GM18867 (cell line): ENCODE results near the gene CEP85.

Experiments used
- ATAC-seq: cut with Tn5 transposase; IDR thresholded peaks from one replicate; pipeline ENCODE4 v1.9.1; 2021; ENCODE audit warnings: mild to moderate bottlenecking, moderate library complexity; ENCODE audit not compliant: unreplicated experiment

CEP85 gene, protein sequence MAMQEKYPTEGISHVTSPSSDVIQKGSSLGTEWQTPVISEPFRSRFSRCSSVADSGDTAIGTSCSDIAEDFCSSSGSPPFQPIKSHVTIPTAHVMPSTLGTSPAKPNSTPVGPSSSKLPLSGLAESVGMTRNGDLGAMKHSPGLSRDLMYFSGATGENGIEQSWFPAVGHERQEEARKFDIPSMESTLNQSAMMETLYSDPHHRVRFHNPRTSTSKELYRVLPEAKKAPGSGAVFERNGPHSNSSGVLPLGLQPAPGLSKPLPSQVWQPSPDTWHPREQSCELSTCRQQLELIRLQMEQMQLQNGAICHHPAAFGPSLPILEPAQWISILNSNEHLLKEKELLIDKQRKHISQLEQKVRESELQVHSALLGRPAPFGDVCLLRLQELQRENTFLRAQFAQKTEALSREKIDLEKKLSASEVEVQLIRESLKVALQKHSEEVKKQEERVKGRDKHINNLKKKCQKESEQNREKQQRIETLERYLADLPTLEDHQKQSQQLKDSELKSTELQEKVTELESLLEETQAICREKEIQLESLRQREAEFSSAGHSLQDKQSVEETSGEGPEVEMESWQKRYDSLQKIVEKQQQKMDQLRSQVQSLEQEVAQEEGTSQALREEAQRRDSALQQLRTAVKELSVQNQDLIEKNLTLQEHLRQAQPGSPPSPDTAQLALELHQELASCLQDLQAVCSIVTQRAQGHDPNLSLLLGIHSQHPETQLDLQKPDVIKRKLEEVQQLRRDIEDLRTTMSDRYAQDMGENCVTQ

DNA sequence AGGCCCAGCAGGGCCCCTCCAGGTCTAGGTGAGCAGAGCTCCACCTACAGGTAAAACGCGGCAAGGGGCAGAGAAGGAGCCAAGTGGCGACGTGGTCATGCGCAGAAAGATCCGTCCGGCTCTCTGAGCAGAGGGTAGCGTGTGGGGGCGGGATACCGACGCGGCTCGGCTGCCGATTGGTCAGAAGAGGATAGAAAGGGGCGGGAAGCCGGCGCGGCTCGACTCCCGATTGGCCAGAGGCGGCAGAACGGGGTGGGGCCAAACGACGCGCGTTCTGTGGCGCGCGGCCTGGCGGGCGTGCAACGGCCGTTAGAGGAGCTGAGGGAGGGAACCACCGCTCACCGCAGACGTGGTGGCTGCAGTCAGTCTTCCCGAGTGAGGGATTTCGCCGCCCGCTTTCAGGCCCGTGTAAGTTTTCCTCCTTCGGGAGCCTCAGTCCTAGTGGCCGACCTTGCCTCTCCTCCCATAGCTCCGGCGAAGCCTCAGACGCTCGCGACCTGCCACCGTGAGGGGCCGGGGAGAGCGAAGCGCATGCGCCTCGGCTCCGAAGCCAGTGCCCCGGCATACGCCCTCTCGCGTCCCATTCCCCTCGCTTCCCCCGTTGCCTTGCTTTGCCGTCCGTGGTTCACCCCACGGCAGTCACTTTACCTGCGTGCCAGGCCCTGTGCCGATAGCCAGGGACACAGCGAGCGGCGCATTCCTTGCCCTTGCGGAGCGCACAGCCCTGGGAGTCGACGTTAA, at the start of gene CEP85:
Gene CEP85 (plus strand): TSS at position 298 of the 741 bp plus-strand sequence. CDS start 5,584 bp downstream, outside the sequence.
- ATAC-seq: peak; percentile 88

DNA sequence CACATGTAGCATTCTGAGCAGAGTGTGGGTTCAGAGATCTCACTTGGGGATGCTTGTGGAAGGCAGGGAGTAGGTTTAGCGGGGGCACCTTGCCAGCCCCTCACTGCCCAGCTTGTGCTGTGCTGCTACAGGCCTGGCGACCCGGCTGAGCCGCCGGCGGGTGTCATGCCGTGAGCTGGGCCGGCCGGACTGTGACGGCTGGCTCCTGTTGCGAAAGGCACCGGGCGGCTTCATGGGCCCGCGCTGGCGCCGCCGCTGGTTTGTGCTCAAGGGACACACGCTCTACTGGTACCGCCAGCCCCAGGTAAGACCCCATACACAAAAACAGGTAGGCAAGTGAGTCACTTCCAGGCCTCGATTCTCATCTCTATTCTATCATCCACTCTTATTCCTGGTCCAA, 49.1 kb upstream of the CEP85 start:
- no peak for ATAC-seq

DNA sequence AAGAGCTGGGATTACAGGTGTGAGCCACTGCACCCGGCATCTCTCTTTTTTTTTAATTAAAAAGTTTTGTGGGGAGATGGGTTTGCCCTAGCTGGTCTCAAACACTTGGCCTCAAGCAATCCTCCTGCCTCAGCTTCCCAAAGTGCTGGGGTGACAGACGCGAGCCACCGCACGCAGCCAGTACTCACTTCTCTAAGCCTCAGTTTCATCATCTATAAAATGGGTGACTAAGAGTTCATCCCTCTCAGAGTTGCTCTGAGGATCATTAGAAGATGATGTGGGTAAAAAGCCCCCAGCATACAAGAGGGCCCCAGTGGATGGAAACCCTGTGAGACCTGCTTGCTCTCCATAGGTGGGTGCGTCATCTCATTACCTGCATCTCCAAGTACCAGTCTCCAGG, 46.1 kb upstream of the CEP85 start:
- ATAC-seq: no peak

DNA sequence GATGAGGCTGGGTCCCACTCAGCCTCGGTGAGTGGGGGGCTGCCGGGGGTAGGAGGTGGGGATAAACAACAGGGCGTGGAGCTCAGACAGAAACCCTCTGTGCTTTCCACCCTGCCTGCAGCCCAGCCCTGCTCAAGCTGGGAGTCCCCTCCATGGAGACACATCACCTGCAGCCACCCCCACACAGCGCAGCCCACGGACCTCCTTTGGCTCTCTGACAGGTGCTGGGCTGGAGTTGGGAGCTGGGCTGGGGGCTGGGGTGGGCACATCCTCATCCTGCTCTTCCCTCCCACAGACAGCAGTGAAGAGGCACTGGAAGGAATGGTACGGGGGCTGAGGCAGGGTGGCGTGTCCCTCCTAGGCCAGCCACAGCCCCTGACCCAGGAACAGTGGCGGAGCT, 45.5 kb upstream of the CEP85 start:
- no peak for ATAC-seq

DNA sequence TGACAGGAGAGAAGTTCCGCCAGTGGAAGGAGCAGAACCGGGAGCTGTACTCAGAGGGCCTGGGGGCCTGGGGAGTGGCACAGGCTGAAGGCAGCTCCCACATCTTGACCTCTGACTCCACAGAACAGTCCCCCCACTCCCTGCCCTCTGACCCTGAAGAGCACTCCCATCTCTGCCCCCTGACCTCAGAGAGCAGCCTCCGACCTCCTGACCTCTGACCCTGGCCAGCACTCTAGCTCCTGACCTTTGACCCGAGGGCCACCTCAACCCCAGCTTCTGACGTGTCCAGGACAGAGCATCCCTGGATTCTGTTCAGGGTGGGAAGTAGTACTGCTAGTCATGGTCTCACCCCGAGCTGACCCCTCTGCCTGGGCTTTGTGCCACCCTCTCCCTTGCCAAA, 44.7 kb upstream of the CEP85 start:
- no peak for ATAC-seq

DNA sequence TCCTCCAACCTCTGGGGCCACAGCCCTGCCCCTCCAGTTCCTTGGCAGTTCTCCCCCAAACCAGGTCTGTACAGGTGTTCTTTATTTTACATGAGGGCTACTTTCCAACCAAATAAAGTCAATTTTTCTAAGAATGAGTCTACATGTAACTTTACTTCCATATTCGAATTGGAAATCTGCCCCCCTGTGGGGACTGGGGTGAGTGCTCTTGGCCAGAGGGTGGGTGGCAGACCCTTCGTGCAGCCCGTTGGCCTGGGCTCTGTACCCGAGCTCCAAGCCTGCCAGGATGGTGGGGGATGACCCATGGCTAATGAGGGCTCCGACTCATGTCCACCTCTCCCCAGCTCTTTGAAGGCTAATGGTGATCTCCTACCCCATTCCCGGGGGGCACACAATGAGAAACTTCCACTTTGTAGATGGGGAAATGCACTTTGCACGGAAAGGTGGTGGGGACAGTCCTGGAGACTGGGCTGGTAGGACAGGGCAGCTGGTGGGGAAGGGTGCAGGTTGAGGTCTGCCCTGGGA, 44.2 kb upstream of the CEP85 start:
- ATAC-seq: no peak

DNA sequence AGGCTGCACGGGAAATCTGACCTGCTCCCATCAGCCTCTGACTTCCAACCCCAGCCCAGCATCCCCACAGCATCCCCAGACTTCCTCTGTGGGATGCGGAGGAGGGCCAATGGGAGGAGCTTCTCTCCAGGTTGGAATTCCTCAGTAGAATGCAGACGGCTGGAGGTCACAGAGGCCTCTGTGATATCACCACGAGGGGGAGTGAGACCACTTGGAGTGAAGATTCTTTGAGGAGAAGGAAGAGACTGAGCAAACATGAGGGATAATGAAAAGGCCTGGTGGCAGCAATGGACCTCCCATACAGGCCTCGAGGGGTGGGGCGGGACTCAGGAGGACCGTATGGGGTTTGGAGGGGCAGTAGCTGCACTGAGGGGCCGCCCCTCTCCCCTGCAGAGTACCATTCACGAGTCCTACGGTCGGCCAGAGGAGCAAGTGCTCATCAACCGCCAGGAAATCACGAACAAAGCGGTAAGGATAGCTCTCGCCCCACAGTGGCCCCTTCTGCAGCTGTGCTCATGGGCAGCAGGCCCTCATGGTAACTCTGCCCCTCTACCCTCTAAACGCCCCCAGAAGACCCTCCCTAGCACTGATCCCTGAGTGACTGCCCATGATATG, 43.5 kb upstream of the CEP85 start, which contains the start of gene CATSPER4:
Gene CATSPER4 (plus strand): TSS at position 230 of the 615 bp plus-strand sequence. CDS start 26 bp downstream, at position 256.
- no peak for ATAC-seq

DNA sequence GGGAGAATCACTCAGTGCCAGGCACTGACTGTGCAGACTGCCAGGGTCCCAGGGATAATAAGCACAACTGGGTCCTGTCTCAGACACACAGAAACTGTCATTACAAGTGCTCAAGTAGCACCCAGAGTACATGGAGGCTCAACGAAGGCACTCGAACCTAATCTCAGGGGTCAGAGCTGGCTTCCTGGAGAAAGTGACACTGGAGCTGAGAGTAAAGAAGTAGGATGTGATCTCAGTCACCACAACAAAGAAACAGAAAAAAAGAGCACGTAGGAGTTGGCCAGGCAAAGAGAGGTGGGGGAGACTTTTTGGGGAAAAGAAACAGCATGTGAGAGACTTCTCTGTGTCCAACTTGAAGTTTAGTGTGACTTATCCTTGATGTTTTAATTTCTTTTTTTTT, 42.3 kb upstream of the CEP85 start:
- ATAC-seq: no peak

DNA sequence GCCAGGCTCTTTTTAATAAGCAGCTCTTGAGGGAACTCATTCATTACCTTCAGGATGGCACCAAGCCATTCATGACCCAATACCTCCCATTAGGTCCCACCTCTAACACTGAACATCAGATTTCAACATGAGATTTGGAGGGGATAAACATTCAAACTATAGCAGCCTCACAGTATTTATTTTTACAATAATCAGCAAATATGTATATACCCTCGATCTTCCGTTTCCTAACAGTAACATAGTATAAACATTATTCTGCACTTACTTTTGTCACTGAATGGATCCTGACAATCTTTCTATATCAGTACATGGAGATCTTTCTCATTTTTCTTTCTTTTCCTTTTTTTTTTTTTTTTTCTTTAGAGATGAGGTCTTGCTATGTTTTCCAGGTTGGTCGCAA, 38.2 kb upstream of the CEP85 start:
- ATAC-seq: no peak

DNA sequence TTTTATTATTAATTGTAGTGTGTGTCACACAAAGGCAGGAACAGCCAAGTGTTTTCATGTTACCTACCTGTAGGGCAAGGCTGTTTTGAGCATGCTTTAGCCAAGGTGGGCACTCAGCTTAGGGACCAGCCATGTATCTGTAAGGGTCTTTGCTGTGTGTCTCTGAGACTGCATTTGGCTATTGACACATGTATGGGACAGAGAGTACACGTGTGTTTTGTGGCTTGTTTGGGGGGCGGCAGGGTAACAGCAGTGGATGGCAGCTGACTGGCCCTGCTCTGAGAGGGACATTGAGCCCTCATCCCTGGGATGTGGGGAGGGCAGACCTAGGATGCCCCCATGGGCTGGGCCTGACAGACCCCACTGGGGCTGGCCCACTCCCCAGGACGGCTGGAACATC, 36.7 kb upstream of the CEP85 start:
- no peak for ATAC-seq

DNA sequence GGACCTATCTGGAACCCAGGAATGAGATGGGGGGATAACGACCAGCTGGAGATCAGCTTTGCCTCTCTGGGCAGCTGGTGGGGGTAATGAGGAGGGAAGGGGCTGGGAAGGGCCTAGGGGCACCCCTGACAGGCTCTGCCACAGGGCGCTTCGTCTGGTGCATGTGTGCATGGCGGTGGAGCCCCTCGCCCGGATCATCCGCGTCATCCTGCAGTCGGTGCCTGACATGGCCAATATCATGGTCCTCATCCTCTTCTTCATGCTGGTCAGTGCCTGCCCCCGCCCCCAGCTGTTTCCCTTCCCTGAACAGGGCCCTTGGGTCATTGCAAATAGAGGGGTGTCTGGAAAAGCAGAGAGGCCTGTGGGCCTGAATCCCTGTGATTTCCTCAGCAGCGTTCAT, 36.2 kb upstream of the CEP85 start:
- ATAC-seq: no peak

DNA sequence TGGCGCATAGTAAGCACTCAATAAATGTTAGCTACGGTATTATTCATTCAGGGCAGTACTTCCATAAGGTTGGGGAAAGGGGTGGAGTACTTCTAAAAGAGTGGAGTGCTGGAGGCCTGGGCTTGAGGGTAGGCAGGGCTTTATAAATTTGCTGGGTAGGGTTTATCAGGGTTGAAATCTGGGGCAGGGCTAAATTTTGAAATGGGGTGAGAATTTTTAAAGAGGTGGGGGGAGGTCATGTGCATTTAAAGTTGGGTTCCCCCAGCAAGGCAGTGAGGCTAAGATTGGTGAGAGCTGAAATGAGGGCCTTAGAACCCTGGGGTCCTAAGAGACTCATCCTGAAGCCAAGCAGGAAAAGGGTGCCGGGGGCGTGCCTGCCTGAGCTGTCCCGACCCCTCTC, 33.6 kb upstream of the CEP85 start:
- ATAC-seq: no peak

DNA sequence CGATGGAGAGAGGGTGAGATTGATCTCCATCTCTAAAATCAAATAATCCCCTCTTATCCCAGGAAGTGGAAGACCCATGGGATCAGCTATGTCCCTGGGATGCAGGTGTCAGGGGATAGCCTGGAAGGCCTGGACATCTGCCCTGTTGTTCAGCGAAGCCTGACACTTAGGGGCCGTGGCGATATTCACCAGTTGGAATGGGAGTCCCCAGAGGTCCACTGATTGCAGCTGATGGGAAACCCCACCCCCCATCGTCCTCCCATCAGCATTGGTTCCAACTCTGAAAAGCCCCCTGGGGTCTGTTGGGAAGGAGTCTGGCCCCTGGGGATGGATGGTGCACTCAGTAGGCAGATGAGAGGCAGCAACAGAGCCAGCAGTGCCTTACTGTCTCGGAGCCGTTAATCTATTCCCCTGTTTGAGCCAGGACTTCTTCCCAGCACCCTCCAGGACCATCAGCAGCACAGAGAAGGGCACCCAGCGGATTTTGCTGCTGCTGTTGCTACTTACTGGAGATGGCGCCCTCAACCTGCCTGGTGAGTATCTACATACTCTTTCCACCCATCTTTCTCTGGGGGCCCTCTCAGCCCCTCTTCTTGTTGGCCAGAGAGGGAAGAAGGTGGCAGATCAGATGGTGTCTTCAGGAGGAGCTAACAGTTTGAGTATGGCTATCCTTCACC, 30.2 kb upstream of the CEP85 start:
- no peak for ATAC-seq

DNA sequence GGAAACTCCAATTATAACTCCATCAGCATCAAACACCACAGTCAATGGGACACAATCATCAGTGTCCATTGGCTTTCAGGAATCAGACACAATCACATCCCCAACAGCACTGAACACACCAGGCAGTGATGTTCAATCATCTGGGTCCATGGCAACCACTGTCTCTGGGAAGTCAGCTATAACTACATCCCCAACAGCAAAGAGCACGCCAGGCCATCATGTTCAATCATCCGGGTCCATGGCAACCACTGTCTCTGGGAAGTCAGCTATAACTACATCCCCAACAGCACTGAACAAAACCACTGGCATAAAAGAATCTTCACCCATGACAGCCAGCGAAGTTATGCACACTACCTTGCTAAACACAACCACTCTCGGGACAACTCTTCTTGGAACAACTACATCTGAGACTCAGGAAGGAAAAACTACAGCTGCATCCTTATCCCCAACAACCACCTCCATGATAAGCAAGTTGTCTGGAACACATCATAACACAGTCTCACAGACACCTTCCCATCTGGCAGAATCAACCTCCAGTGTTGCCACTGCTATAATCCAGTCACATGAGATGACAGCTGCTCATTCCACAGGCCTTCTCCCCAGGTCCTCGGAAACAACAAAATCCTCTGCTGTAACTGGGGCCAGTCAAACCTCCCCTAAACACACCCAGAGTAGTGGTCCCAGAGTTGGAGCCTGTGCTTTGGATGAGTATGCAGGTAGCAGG, 23.7 kb upstream of the CEP85 start:
- no peak for ATAC-seq

DNA sequence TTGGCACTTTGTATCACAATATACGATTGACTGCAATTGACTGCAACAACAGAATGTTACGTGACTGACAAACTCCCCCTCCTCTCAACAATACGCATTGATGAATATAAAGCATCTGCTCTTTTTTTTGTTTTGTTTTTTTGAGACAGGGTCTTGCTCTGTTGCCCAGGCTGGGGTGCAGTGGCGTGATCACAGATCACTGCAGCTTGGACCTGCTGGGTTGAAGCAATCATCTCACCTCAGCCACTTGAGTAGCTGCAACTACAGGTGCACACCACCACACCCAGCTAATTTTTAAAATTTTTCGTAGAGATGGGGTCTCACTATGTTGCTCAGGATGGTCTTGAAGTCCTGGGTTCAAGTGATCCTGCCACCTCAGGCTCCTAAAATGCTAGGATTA, 21.3 kb upstream of the CEP85 start:
- no peak for ATAC-seq

DNA sequence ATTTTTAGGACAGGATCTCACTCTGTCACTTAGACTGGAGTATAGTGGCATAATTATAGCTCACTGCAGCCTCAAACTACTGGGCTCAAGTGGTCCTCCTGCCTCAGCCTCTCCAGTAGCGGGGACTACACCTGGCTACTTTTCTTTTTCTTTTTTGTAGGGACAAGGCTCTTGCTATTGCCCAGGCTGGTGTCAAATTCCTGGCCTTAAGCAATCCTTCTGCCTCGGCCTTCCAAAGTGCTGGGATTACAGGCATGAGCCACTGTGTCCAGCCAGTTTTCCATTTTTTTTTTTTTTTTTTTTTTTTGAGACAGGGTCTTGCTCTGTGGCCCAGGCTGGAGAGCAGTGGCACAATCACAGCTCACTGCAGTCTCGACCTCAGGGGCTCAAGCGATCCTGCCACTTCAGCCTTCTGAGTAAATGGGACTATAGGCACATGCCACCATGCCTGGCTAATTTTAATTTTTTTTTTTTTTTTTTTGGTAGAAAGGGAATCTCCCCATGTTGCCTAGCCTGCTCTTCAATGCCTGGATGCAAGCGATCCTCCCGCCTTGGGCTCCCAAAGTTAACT, 20.6 kb upstream of the CEP85 start:
- no peak for ATAC-seq

DNA sequence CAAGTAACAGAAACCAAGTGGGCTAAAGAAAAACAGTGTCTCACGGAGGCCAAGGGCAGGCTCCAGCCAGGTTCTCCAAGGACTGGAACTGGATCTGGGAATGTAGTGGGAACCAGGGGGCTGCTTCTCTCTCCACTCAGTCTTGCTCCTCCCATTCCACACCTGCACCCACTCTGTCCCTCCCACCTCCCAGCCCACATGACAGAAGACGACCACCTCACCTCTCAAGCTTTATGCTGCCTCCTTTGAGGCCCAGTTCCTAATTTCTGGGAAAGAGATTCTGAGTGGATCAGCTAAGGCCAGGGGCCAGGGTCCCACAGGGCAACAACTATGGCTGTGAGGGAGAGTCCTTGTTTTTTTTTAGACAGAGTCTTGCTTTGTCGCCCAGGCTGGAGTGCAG, 18.8 kb upstream of the CEP85 start:
- no peak for ATAC-seq

DNA sequence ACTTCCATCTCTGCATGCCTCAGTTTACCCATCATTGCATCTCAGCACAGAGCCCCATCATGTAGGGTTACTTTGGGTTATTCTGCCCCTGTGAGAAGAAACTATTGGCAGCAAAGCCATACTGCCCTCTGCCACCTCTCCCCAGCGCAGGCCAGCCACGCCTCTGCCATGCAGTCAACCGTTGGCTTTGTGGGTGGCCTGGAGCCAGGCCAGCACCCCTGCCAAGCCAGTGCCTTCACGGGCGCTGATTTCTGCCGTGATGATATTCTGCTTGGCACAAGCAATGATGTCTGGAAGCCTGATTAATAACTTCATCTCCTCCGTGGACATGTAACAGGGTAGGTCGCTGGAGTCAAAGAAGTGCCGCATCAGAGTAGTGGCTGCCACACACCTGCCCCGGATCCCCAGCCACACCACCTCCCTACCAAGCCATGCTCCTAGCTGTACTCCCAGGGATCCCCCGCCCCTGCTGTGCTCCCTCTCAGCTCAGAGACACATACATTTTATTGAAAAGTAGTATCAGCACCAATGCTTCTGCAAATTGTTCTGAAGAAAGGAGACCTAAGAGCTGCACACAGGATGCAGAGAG, 15.0 kb upstream of the CEP85 start:
- no peak for ATAC-seq
